ENCODE data around the gene SLC16A7.

The SLC16A7 gene

GRCh38 chr12:59668674-59669073 is 72.8 kb downstream of the SLC16A7 start:
- no peak for DNase-seq (ENCODE audit: low read depth)

DNA sequence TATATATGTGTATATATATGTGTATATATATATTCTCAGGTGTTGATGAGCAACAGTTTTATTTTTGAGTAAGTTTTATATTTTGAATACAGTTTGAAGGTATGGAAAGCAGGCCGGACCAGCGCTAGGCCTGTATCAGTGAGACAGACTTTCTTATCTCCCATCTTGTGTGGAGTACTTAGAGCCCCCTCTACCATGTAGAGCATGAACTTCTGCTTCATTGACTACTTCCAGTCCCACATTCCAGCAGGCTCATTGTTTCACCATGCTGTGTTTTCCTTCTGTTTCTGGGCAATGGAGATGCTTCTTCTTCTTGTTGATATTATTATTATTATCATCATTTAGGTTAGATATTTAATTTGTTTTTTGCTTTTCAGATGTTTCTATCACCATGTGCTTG is 76.4 kb downstream of the SLC16A7 start:
- no peak for DNase-seq (ENCODE audit: low read depth)

DNA sequence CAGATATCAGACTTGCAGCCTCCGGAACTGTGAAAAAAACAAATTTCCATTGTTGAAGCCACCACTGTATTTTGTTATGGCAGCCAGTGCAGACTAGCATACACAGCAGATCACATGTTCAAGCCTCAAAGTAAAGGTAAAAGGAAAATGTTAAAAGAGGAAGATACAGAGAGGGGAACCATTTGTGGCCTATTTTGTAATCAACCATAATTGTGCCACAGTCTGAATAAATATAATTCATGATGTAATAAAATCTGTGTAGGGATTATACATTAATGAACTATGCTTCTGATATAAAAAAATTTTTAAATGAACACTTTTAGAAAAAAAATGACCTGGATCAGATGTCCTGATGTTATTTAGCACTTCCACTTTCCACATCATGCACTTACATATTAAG is 79.6 kb downstream of the SLC16A7 start:
- no peak for DNase-seq (ENCODE audit: low read depth)

DNA sequence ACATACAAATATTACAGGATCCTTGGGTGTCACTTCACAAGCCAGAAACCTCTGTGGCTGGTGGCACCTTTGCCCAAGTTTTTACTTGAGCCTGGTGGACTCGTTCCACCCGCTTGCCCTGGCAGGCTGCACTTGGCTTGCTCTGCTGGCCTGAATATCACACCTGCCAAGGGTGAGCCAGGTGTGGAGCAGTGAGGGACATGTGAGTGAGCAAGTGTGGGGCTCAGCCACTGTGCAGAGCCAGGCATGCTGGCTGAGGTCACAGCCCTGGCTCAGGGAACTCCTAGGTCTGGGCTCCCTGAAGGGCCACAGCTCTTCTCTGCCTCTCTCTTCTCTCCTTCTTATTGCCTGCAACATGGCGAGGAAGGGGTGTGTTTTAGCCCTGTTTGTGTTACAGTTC is 82.0 kb downstream of the SLC16A7 start:
- DNase-seq (ENCODE audit: low read depth): no peak

DNA sequence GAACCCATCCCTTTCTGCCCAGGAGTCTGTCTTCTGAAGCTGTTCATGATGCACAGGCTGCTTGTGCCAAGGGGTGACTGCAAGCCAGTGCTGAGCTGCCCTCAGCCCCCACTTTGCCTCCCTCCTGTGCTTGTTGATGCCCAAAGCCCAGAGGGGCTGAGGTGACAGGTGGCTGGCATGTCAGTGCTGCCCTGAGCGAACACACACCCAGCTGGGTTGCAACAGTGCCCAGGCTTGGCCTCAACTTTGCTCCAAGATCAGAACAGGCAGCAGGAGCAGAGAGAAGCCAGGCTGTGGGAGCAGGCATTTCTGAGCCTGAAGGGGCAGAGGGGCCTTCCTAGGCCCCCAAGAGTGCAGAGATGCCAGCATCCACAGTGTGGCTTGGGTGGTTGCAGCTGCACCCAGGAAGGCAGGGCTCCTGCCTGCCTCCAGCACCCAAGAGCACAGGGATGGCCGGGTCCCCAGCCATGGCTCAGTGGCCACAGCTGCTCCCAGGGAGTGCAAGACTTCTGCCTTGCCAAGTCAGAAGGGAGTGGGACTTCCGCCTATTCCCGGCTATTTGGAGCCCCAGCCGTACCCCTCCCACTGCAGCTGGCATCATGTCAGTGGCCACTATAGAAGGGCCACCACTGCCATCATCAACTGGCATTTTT is 83.1 kb downstream of the SLC16A7 start:
- DNase-seq (ENCODE audit: low read depth): no peak

GRCh38 chr12:59689776-59690175 is 93.9 kb downstream of the SLC16A7 start:
- no peak for DNase-seq (ENCODE audit: low read depth)

GRCh38 chr12:59695379-59695778 is 99.5 kb downstream of the SLC16A7 start:
- DNase-seq (ENCODE audit: low read depth): no peak

DNA sequence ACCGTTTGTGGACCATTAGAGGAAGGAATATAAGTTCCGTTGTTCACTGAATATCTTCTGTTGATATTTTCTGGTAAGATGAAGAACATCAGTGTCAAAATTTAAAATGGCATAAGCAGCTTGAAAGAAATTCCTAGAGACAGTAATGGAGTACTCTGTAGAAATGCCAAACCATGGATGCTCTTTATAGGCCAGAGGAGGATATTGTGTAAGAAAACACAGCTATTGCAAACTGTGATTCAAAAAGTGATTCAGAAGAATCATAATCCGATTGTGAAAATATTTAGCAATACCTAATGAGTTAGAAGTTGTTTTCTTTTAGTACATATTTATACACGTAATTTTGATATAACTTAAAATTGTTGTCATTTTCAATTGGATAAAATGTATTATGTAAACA is 102.8 kb downstream of the SLC16A7 start:
- DNase-seq (ENCODE audit: low read depth): no peak

DNA sequence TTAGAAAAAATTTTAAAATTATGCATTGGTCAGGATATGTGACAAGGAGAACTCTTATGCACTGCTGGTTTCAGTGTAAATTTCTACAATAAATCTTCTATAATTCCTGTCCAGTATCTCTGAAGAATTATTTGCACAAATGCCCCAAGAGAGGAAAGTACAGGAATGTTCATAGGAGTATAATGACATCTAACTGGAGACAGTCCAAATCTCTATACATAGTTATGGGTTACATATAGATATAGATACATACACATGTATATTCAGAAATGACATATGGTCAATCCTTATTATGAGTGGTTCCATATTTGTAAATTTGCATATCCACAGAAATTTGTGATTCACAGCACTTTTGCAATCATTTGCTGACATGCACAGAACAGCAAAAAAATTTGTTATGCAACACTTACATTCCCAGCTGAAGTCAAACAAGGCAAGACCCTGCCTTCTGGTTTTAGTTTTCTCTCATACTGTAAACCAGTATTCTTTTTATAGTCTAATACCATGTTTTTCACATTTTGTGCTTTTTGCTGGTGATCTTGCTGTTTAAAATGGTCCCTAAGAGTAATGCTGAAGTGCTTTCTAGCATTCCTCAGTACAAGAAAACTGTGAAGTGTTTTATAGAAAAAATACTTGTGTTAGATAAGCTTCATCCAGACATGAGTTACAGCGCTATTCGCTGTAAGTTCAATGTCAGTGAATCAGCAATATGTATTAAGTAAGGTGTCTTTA is 103.8 kb downstream of the SLC16A7 start:
- no peak for DNase-seq (ENCODE audit: low read depth)

DNA sequence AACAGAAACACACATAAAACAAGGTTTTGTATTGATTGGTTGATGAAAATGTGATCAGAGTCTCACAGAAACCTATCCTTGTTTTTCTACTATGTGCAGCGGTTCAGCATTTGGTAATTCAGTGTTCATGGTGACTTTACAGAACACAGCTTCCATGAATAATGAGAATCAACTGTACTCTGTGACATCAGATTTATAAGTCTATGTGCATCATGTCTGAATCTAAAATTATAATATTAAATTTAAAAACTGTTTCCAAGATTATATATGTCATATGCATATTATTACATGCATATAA is 104.3 kb downstream of the SLC16A7 start:
- DNase-seq (ENCODE audit: low read depth): no peak

- no peak for DNase-seq (ENCODE audit: low read depth)
Measured at GRCh38 chr12:59708064-59708463, 112.2 kb downstream of the SLC16A7 start.

- no peak for DNase-seq (ENCODE audit: low read depth)
Measured at GRCh38 chr12:59708484-59708883, 112.7 kb downstream of the SLC16A7 start.

DNA sequence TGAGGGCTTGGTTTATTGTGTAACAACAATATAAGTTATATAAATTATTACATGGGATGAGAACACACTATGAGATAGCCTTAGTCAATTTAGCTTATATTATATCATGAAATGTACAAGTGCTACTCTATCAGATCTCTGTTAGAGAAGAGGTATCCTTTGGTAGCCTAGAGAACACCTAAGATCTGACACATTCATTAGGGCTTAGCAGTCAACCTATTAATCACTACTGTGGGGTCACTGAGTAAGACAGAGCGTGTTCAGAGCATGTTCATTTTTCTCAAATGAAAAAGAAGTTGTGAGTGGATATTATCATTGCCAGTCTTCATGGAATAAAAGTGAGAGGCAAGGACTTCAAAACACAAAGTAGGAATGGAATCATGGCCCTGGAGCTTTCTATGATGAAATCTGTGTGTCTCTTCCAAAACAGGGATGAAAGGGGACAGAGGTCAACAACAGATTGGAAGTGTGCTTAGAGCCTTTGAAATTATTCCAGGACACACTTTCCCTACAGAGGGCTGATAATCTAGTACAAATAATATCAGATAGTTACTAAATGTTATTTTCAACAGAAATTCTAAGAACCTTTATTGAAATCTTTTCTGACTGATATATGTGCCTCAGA is 114.3 kb downstream of the SLC16A7 start:
- DNase-seq (ENCODE audit: low read depth): no peak

- DNase-seq (ENCODE audit: low read depth): no peak
Measured at GRCh38 chr12:59710964-59711363, 115.1 kb downstream of the SLC16A7 start.

GRCh38 chr12:59715434-59715833 is 119.6 kb downstream of the SLC16A7 start:
- DNase-seq (ENCODE audit: low read depth): no peak

DNA sequence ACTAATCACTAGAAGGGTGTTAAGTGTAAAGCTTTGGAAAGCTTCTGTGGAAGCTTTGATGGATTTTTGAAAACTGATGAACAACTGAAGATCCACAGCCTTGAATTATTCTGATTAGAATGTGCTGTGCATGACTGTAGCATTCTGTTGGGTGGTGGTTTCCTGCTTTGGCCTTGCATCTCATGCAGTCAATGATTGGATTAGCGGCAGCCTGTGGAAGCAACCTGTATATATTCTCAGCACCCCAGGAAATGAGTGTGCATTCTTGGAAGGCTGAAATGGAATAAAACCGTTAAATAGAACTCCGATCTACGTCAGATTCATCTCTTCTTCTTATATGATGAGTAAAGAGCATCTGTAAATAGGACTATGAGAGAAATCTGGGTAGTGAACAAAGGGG is 120.2 kb downstream of the SLC16A7 start:
- no peak for DNase-seq (ENCODE audit: low read depth)

DNA sequence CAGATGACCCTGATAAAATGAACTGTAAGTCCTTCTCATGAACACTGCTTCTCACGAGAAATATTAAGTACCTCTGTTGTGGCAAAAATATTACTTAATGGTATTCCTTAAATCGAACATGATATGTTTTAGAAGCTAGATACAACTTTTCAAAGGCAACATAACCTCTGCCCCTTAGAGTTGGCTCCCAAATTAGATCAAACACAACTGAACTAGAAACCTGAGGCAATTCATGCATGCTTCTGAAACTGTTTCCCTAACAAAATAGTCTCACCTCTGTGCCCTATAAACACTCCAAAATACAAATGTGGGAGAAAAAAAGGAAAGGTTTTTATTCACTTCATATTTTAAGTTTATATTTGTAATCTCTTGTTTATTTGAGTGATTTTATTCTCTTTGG is 121.6 kb downstream of the SLC16A7 start:
- DNase-seq (ENCODE audit: low read depth): no peak

- DNase-seq (ENCODE audit: low read depth): no peak
Measured at GRCh38 chr12:59719701-59720100, 123.9 kb downstream of the SLC16A7 start.

GRCh38 chr12:59723520-59723919 is 127.7 kb downstream of the SLC16A7 start:
- no peak for DNase-seq (ENCODE audit: low read depth)

GRCh38 chr12:59724011-59724695 is 128.3 kb downstream of the SLC16A7 start:
- DNase-seq (ENCODE audit: low read depth): no peak

DNA sequence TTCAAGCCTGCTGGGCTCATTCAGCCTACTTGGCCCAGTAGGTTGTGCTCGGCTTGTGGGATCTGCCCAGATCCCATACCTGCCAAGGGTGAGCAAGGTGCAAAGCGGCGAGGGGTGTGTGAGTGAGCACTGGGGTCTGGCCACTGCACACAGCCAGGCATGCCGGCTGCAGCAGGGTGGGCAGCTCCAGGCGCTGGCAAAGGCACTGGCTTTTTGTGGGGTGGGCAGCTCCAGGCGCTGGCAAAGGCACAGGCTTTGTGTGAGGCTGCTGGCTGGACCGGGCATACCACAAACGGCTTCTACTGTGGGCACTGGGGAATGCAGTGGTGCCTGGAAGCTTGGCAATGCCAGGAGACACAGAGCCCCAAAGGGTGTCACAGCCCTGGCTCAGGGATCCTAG is 137.4 kb downstream of the SLC16A7 start:
- DNase-seq (ENCODE audit: low read depth): no peak

- no peak for DNase-seq (ENCODE audit: low read depth)
Measured at GRCh38 chr12:59734371-59734770, 138.5 kb downstream of the SLC16A7 start.

GRCh38 chr12:59735231-59735630 is 139.4 kb downstream of the SLC16A7 start:
- DNase-seq (ENCODE audit: low read depth): no peak
